ENCODE data around the gene STOM.

Gene STOM

GRCh38 chr9:121364886-121365285, 5.2 kb downstream of the STOM start:
- Histone ChIP-seq H3F3A (ENCODE audit: insufficient read depth, low read length) (no peaks in the 10 kb centered on the region), H3K79me2 (ENCODE audit: insufficient read depth, low read length) (no peaks in the 10 kb centered on the region), H3K27me3 (ENCODE audit: insufficient read depth, low read length) (no peaks in the 10 kb centered on the region), H3K36me3 (ENCODE audit: insufficient read depth, low read length) (no peaks in the 10 kb centered on the region), H3K9me3 (ENCODE audit: low read length) (no peaks in the 10 kb centered on the region), H3K27ac (ENCODE audit: low read depth, low read length, poor library complexity, severe bottlenecking) (no peak overlapping the region), H3K9me2 (ENCODE audit: low read depth, low read length) (no peaks in the 10 kb centered on the region), H3K4me3 (ENCODE audit: low read depth, low read length, poor library complexity, severe bottlenecking) (no peak overlapping the region), H4K20me1 (ENCODE audit: insufficient read depth, low read length) (no peaks in the 10 kb centered on the region), H3K4me1 (ENCODE audit: insufficient read depth, low read length, severe bottlenecking) (peaks cover 25% of the 10 kb centered on the region), H3K4me2 (ENCODE audit: low read length) (no peak overlapping the region), H2AFZ (ENCODE audit: low read length) (no peak overlapping the region), H3K9ac (ENCODE audit: low read length) (no peak overlapping the region)
- TF ChIP-seq CTCF (IDR thresholded peaks at IDR 0.05; ENCODE audit: low read length) (no peak), EZH2 (IDR thresholded peaks at IDR 0.05; ENCODE audit: borderline replicate concordance, low read length) (no peak)

GRCh38 chr9:121364077-121364476, 6.0 kb downstream of the STOM start:
- Histone ChIP-seq H3K36me3 (ENCODE audit: insufficient read depth, low read length) (no peaks in the 10 kb centered on the region), H3K9ac (ENCODE audit: low read length) (no peak overlapping the region), H3K79me2 (ENCODE audit: insufficient read depth, low read length) (no peaks in the 10 kb centered on the region)

GRCh38 chr9:121363622-121363961, 6.5 kb downstream of the STOM start:
- H3K27ac ChIP-seq (ENCODE audit: low read depth, low read length, poor library complexity, severe bottlenecking), result no peak overlapping the region
- no peaks in the 10 kb centered on the region for H3F3A ChIP-seq (ENCODE audit: insufficient read depth, low read length)
- H3K4me1 ChIP-seq (ENCODE audit: insufficient read depth, low read length, severe bottlenecking), result peaks cover 28% of the 10 kb centered on the region

More at GRCh38 chr9:121364077-121364476, 6.0 kb downstream of the STOM start:
- no peak overlapping the region for H3K4me2 ChIP-seq (ENCODE audit: low read length)
- H3K27ac ChIP-seq (ENCODE audit: low read depth, low read length, poor library complexity, severe bottlenecking), result no peak overlapping the region
- no peaks in the 10 kb centered on the region for H3K9me3 ChIP-seq (ENCODE audit: low read length)
- peaks cover 28% of the 10 kb centered on the region for H3K4me1 ChIP-seq (ENCODE audit: insufficient read depth, low read length, severe bottlenecking)
- H4K20me1 ChIP-seq (ENCODE audit: insufficient read depth, low read length), result no peaks in the 10 kb centered on the region
- H2AFZ ChIP-seq (ENCODE audit: low read length), result no peak overlapping the region
- TF ChIP-seq CTCF (IDR thresholded peaks at IDR 0.05; ENCODE audit: low read length) (no peak), EZH2 (IDR thresholded peaks at IDR 0.05; ENCODE audit: borderline replicate concordance, low read length) (no peak)
- no peaks in the 10 kb centered on the region for H3K27me3 ChIP-seq (ENCODE audit: insufficient read depth, low read length)
- no peaks in the 10 kb centered on the region for H3F3A ChIP-seq (ENCODE audit: insufficient read depth, low read length)
- no peak overlapping the region for H3K4me3 ChIP-seq (ENCODE audit: low read depth, low read length, poor library complexity, severe bottlenecking)
- H3K9me2 ChIP-seq (ENCODE audit: low read depth, low read length), result no peaks in the 10 kb centered on the region

More at GRCh38 chr9:121363622-121363961, 6.5 kb downstream of the STOM start:
- Histone ChIP-seq H3K9ac (ENCODE audit: low read length) (no peak overlapping the region), H3K9me3 (ENCODE audit: low read length) (no peaks in the 10 kb centered on the region), H3K4me3 (ENCODE audit: low read depth, low read length, poor library complexity, severe bottlenecking) (no peak overlapping the region), H3K36me3 (ENCODE audit: insufficient read depth, low read length) (no peaks in the 10 kb centered on the region), H2AFZ (ENCODE audit: low read length) (no peak overlapping the region), H3K9me2 (ENCODE audit: low read depth, low read length) (no peaks in the 10 kb centered on the region), H3K79me2 (ENCODE audit: insufficient read depth, low read length) (no peaks in the 10 kb centered on the region), H4K20me1 (ENCODE audit: insufficient read depth, low read length) (no peaks in the 10 kb centered on the region), H3K4me2 (ENCODE audit: low read length) (no peak overlapping the region), H3K27me3 (ENCODE audit: insufficient read depth, low read length) (no peaks in the 10 kb centered on the region)
- TF ChIP-seq CTCF (IDR thresholded peaks at IDR 0.05; ENCODE audit: low read length) (no peak), EZH2 (IDR thresholded peaks at IDR 0.05; ENCODE audit: borderline replicate concordance, low read length) (no peak)
